CD4-positive, alpha-beta memory T cell (primary cell): Measurements from ENCODE around the gene THEMIS. TPM values are rescaled to one million over a fixed set of nuclear protein-coding genes. Genes with fewer than 3 reads are reported as not detected.
"Not testable (repeated sequence)": the region's sequence is repeated elsewhere in the genome, so short reads cannot be mapped to it uniquely, and the experiment has no call there.

Experiments used
- CTCF ChIA-PET: fragments of 350-600 bp; sonication (Branson Sonifier 250); formaldehyde crosslinking; loops from one replicate; lab custom pipeline; 2021; ENCODE audit warnings: inconsistent platforms; ENCODE audit not compliant: partially characterized antibody; lab: Charles Lee
- POLR2A ChIA-PET: fragments of 350-600 bp; sonication (Branson Sonifier 250); formaldehyde crosslinking; loops from one replicate; lab custom pipeline; 2021; ENCODE audit not compliant: partially characterized antibody; lab: Charles Lee
- DNase-seq, 5 donors: peaks; one replicate each; pipeline versions ENCODE4 v3.0.0 to v3.0.0-alpha.2; 2020 to 2022; ENCODE audit warnings: mixed read lengths in 1 of 5
- H3K27ac ChIP-seq: one replicate; pipeline ENCODE4 v1.7.0; 2013; ENCODE audit warnings: low read depth, low read length
- H3K27me3 ChIP-seq: 2 replicates; pipeline ENCODE4 v1.7.0; 2013; ENCODE audit warnings: mild to moderate bottlenecking, low read length, moderate library complexity; ENCODE audit not compliant: insufficient read depth
- H3K36me3 ChIP-seq: 2 replicates; pipeline ENCODE4 v1.7.0; 2013; ENCODE audit warnings: mild to moderate bottlenecking, low read length, moderate library complexity; ENCODE audit not compliant: insufficient read depth
- H3K4me1 ChIP-seq: 2 replicates; pipeline ENCODE4 v1.7.0; 2013; ENCODE audit warnings: mild to moderate bottlenecking, low read length, moderate library complexity; ENCODE audit not compliant: insufficient read depth
- H3K4me3 ChIP-seq, 2 donors: one replicate each; pipeline ENCODE4 v1.7.0; 2013; ENCODE audit warnings: low read length in 2 of 2, mild to moderate bottlenecking in 1 of 2
- H3K9me3 ChIP-seq, 2 donors: one replicate each; pipeline ENCODE4 v1.7.0; 2013; ENCODE audit warnings: low read length in 2 of 2, control low read depth in 1 of 2; ENCODE audit not compliant: control insufficient read depth in 1 of 2
- H3K27ac Mint-ChIP-seq, 7 donors: one replicate each; pipeline ENCODE4 v1.8.0; 2020 to 2021; ENCODE audit warnings: mixed read lengths in 7 of 7, mild to moderate bottlenecking in 6 of 7, inconsistent platforms in 3 of 7, moderate library complexity in 3 of 7
- H3K27me3 Mint-ChIP-seq, 2 donors: one replicate each; pipeline ENCODE4 v1.8.0; 2020 to 2021; ENCODE audit warnings: mixed read lengths in 2 of 2
- H3K36me3 Mint-ChIP-seq, 2 donors: one replicate each; pipeline ENCODE4 v1.8.0; 2020 to 2021; ENCODE audit warnings: mixed read lengths in 2 of 2, inconsistent platforms in 1 of 2, mild to moderate bottlenecking in 1 of 2
- H3K4me1 Mint-ChIP-seq, 4 donors: one replicate each; pipeline ENCODE4 v1.8.0; 2020 to 2021; ENCODE audit warnings: mixed read lengths in 4 of 4, mild to moderate bottlenecking in 1 of 4
- H3K4me3 Mint-ChIP-seq, 8 donors: one replicate each; pipeline ENCODE4 v1.8.0; 2020 to 2021; ENCODE audit warnings: mixed read lengths in 8 of 8, mild to moderate bottlenecking in 7 of 8, moderate library complexity in 6 of 8, inconsistent platforms in 3 of 8
- H3K9me3 Mint-ChIP-seq, 8 donors: one replicate each; pipeline ENCODE4 v1.8.0; 2020 to 2021; ENCODE audit warnings: mixed read lengths in 8 of 8, mild to moderate bottlenecking in 5 of 8, inconsistent platforms in 3 of 8, moderate library complexity in 1 of 8
- intact Hi-C: fragments of 100-400 bp; cut with micrococcal nuclease; formaldehyde crosslinking; loops from one replicate; pipeline ENCODE4 v1.15.1; 2023
- polyA plus RNA-seq, 2 donors: library from polyadenylated mRNA; unstranded; fragments of 300-500 nt; fragmentation: Illumina TruSeq; gene quantifications; one replicate each; pipeline ENCODE4 v1.2.3, GENCODE V29; 2021
- total RNA-seq, 2 experiments: library from RNA; stranded (reverse); gene quantifications; one replicate each; pipeline ENCODE4 v1.2.3, GENCODE V29; 2021

The THEMIS gene
- total and polyA plus RNA-seq, 4 experiments from 2014 or later = 58.1 to 112 (median 70.9) TPM

GRCh38 chr6:127695108-127695507 is 205.8 kb downstream of the THEMIS start:
- DNase-seq = no peak
- intact Hi-C loops = no loop called here
- Histone ChIP-seq H3K9me3 (no peaks in the 10 kb centered on the region), H3K36me3 (peaks cover 4% of the 10 kb centered on the region), H3K4me1 (no peaks in the 10 kb centered on the region), H3K27me3 (no peaks in the 10 kb centered on the region), H3K4me3 (no peak overlapping the region), H3K27ac (no peak overlapping the region)
- peaks cover 0 to 11% (median under 1%) of the 10 kb centered on the region in 8 donors for H3K9me3 Mint-ChIP-seq
- no peaks in the 10 kb centered on the region for H3K27me3 Mint-ChIP-seq
- ChIA-PET CTCF (no interaction called here), POLR2A (no interaction called here)
- peak overlapping the region in 1 of 7 donors; percentile 18 for H3K27ac Mint-ChIP-seq
- H3K4me1 Mint-ChIP-seq = peaks cover 0 to 5% (median 2%) of the 10 kb centered on the region in 4 donors
- no peak overlapping the region for H3K4me3 Mint-ChIP-seq
- H3K36me3 Mint-ChIP-seq = peaks cover 68% of the 10 kb centered on the region in 2 donors

GRCh38 chr6:127691146-127691545 is 209.7 kb downstream of the THEMIS start:
- no peaks in the 10 kb centered on the region for H3K27me3 Mint-ChIP-seq
- peaks cover 64 to 73% of the 10 kb centered on the region in 2 donors for H3K36me3 Mint-ChIP-seq
- no peak for DNase-seq
- Histone ChIP-seq H3K4me3 (no peak overlapping the region), H3K9me3 (no peaks in the 10 kb centered on the region), H3K27me3 (no peaks in the 10 kb centered on the region), H3K27ac (no peak overlapping the region), H3K36me3 (peaks cover 4% of the 10 kb centered on the region), H3K4me1 (no peaks in the 10 kb centered on the region)
- peaks cover 0 to 4% (median 0%) of the 10 kb centered on the region in 4 donors for H3K4me1 Mint-ChIP-seq
- POLR2A ChIA-PET = no interaction called here
- intact Hi-C loops = no loop called here
- no peak overlapping the region for H3K27ac Mint-ChIP-seq
- CTCF ChIA-PET = no interaction called here
- H3K4me3 Mint-ChIP-seq = no peak overlapping the region
- H3K9me3 Mint-ChIP-seq = peaks cover 0 to 43% (median 29%) of the 10 kb centered on the region in 8 donors

GRCh38 chr6:127690588-127690987 is 210.3 kb downstream of the THEMIS start:
- Histone ChIP-seq H3K9me3 (no peaks in the 10 kb centered on the region), H3K4me1 (no peaks in the 10 kb centered on the region), H3K27me3 (no peaks in the 10 kb centered on the region), H3K4me3 (no peak overlapping the region), H3K27ac (no peak overlapping the region), H3K36me3 (peaks cover 4% of the 10 kb centered on the region)
- DNase-seq = no peak
- CTCF ChIA-PET = no interaction called here
- Mint-ChIP-seq H3K27me3 (no peaks in the 10 kb centered on the region), H3K36me3 (peaks cover 64 to 70% of the 10 kb centered on the region in 2 donors), H3K4me1 (peaks cover 0 to 4% (median 0%) of the 10 kb centered on the region in 4 donors), H3K4me3 (no peak overlapping the region), H3K27ac (no peak overlapping the region), H3K9me3 (peaks cover 0 to 47% (median 33%) of the 10 kb centered on the region in 8 donors)
- intact Hi-C loops = no loop called here
- POLR2A ChIA-PET = no interaction called here

- no peak for DNase-seq
- Histone ChIP-seq H3K36me3 (no peaks in the 10 kb centered on the region), H3K4me1 (no peaks in the 10 kb centered on the region), H3K27ac (no peak overlapping the region), H3K9me3 (no peaks in the 10 kb centered on the region), H3K4me3 (no peak overlapping the region), H3K27me3 (no peaks in the 10 kb centered on the region)
- Mint-ChIP-seq H3K27me3 (no peaks in the 10 kb centered on the region), H3K27ac (no peak overlapping the region), H3K4me1 (peaks cover 0 to 4% (median 0%) of the 10 kb centered on the region in 4 donors), H3K36me3 (peaks cover 59 to 65% of the 10 kb centered on the region in 2 donors), H3K9me3 (peaks cover 0 to 50% (median 36%) of the 10 kb centered on the region in 8 donors), H3K4me3 (no peak overlapping the region)
- intact Hi-C loops = no loop called here
- CTCF ChIA-PET = no interaction called here
- POLR2A ChIA-PET = no interaction called here
These were observed 210.8 kb downstream of the THEMIS start for GRCh38 chr6:127690092-127690491.

- H3K27ac ChIP-seq, H3K4me3 ChIP-seq, H3K4me1 Mint-ChIP-seq, H3K27ac Mint-ChIP-seq, intact Hi-C loops, H3K27me3 ChIP-seq, H3K36me3 ChIP-seq, DNase-seq, H3K9me3 ChIP-seq, POLR2A ChIA-PET, H3K4me3 Mint-ChIP-seq, CTCF ChIA-PET, H3K4me1 ChIP-seq, H3K27me3 Mint-ChIP-seq: not testable (repeated sequence)
- peaks cover 39 to 49% of the 10 kb centered on the region in 2 donors for H3K36me3 Mint-ChIP-seq
- H3K9me3 Mint-ChIP-seq = peaks cover 0 to 66% (median 48%) of the 10 kb centered on the region in 8 donors
These were observed 213.4 kb downstream of the THEMIS start for GRCh38 chr6:127687490-127687889.

GRCh38 chr6:127686084-127686483 is 214.8 kb downstream of the THEMIS start:
- Histone ChIP-seq H3K27ac (no peak overlapping the region), H3K4me3 (no peak overlapping the region), H3K36me3 (no peaks in the 10 kb centered on the region), H3K4me1 (no peaks in the 10 kb centered on the region), H3K9me3 (no peaks in the 10 kb centered on the region), H3K27me3 (no peaks in the 10 kb centered on the region)
- H3K9me3 Mint-ChIP-seq = peaks cover 0 to 69% (median 54%) of the 10 kb centered on the region in 8 donors
- intact Hi-C loops = no loop called here
- no peak overlapping the region for H3K27ac Mint-ChIP-seq
- POLR2A ChIA-PET = no interaction called here
- no peak overlapping the region for H3K4me3 Mint-ChIP-seq
- no peaks in the 10 kb centered on the region for H3K4me1 Mint-ChIP-seq
- peaks cover 31 to 38% of the 10 kb centered on the region in 2 donors for H3K36me3 Mint-ChIP-seq
- no peaks in the 10 kb centered on the region for H3K27me3 Mint-ChIP-seq
- DNase-seq = no peak
- CTCF ChIA-PET = no interaction called here

GRCh38 chr6:127684501-127684900 is 216.4 kb downstream of the THEMIS start:
- CTCF ChIA-PET = no interaction called here

More at GRCh38 chr6:127684501-127684900, 216.4 kb downstream of the THEMIS start:
- intact Hi-C loops = no loop called here
- no peak overlapping the region for H3K4me3 Mint-ChIP-seq
- POLR2A ChIA-PET = no interaction called here
- H3K27me3 Mint-ChIP-seq = no peaks in the 10 kb centered on the region
- H3K4me1 Mint-ChIP-seq = no peaks in the 10 kb centered on the region
- H3K9me3 Mint-ChIP-seq = peaks cover 0 to 77% (median 57%) of the 10 kb centered on the region in 8 donors
- Histone ChIP-seq H3K9me3 (no peaks in the 10 kb centered on the region), H3K4me3 (no peak overlapping the region), H3K4me1 (no peaks in the 10 kb centered on the region), H3K36me3 (no peaks in the 10 kb centered on the region), H3K27me3 (no peaks in the 10 kb centered on the region), H3K27ac (no peak overlapping the region)
- H3K36me3 Mint-ChIP-seq = peaks cover 18 to 26% of the 10 kb centered on the region in 2 donors
- DNase-seq = no peak
- no peak overlapping the region for H3K27ac Mint-ChIP-seq
